SIG-M5 treated with dmso at 0.1 percent for 504 hours (cell line): ENCODE results near the gene CPSF4.
A peak's percentile ranks its signal among the peaks of the same experiment; 100 is the strongest.
"Not testable (repeated sequence)": the region's sequence is repeated elsewhere in the genome, so short reads cannot be mapped to it uniquely, and the experiment has no call there.

Experiments used
- DNase-seq: peaks from one replicate; lab custom pipeline; 2025; ENCODE audit not compliant: unreplicated experiment; lab: John Stamatoyannopoulos, UW

Gene CPSF4

GRCh38 chr7:99408379-99409191 is 30.2 kb upstream of the CPSF4 start, which contains the start of the genes BUD31 and PDAP1:
BUD31 (plus strand) TSS chr7:99408969; CDS start chr7:99411093, 2,124 bp downstream.
PDAP1 (minus strand) TSS chr7:99408597; CDS start chr7:99408548, 49 bp downstream.
- DNase-seq = peak; percentile 89

GRCh38 chr7:99409192-99409572 is 29.6 kb upstream of the CPSF4 start:
- no peak for DNase-seq

DNA sequence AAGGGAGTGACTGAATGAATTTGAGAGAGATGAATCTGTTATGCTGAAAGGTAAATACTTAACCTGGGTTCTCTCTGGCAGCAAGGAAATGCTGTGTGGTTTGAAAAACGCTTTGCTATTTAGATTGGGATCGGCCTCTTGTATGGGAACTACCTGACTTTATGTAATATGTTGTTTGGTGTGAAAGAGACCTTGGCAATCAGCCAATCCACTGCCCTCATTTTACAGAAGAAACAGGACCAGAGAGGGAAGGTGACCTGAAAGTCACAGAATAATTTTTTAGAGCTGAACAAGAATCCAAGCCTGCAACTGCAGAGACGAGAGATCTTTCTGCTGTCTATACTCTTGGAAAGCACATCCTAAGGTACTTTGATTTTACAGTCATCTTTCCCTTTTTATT is 28.9 kb upstream of the CPSF4 start:
- DNase-seq = no peak

DNA sequence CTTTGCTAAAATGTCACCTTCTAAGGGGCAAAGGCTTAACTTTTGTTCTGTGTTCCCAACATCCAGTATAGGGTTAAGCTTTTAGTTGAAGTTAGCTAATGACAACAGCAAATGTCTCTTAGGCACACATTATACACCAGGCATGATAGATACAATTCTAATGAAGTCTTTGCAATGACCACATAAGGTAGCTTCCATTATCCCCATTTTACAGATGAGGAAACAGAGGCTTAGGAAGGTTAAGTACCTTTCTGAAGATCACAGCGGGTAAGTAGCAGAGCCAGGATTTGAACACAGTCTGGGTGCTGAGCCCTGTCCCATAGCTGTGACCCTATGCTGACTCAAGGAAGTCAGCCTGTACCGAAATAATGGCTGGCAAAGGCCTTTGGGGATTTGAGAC is 28.1 kb upstream of the CPSF4 start:
- no peak for DNase-seq

- not testable (repeated sequence) for DNase-seq
Measured at GRCh38 chr7:99415513-99416127, 23.1 kb upstream of the CPSF4 start.

DNA sequence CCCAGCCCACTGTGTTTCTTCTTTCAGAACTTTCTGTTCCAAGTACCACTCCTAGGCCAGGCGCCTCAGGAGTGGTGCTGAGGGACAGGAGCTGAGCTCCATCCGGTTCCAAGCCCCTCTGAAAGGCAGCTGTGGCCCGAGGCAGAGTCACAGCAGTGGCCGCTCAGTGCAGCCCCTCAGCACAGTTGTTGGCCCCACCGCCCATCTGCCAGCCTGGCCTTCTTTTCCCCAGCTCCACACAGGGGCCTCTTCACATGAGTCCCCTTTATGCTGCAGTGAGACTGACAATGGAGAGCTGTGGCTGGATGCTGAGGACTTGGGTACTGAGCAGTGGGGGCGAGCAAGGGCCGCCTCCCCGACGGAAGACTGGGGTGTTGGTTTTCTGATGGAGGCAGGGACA is 20.5 kb upstream of the CPSF4 start:
- DNase-seq = no peak

DNA sequence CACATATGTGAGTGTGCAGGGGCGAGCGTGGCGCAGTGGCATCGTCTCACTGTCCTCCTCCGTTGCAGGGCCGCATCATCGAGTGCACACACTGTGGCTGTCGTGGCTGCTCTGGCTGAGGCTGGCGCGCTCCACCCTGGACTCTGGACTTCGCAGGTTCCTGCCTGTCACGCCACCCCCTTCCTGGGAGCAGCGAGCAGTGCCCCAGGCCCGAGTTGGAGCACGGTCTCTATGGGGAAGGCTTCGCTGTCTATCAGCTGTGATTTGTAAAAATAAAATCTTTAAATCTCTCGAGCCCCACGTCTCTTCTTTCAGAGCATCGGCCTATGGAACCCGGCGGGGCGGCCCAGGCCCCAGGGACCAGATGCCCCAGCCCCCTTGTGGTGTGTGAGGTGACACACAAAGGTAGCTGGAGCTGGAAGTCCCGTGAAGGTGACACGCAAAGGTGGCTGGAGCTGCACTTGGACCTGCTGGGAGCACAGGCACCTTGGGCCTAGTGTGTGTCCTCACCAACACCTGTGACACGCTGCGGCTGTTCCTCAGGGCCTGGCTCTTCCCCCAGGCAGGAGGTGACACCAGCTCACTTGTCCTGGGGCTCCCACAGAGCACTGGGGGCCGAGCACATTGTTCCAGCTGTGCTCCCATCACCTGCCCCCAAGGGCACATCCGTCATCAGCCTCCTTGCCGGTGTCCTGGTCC is 19.3 kb upstream of the CPSF4 start:
- no peak for DNase-seq

GRCh38 chr7:99420213-99420612 is 18.5 kb upstream of the CPSF4 start:
- no peak for DNase-seq

- no peak for DNase-seq
Measured at GRCh38 chr7:99420986-99421385, 17.8 kb upstream of the CPSF4 start.

GRCh38 chr7:99422186-99422585 is 16.6 kb upstream of the CPSF4 start:
- no peak for DNase-seq

GRCh38 chr7:99422625-99423024 is 16.1 kb upstream of the CPSF4 start:
- DNase-seq = no peak

DNA sequence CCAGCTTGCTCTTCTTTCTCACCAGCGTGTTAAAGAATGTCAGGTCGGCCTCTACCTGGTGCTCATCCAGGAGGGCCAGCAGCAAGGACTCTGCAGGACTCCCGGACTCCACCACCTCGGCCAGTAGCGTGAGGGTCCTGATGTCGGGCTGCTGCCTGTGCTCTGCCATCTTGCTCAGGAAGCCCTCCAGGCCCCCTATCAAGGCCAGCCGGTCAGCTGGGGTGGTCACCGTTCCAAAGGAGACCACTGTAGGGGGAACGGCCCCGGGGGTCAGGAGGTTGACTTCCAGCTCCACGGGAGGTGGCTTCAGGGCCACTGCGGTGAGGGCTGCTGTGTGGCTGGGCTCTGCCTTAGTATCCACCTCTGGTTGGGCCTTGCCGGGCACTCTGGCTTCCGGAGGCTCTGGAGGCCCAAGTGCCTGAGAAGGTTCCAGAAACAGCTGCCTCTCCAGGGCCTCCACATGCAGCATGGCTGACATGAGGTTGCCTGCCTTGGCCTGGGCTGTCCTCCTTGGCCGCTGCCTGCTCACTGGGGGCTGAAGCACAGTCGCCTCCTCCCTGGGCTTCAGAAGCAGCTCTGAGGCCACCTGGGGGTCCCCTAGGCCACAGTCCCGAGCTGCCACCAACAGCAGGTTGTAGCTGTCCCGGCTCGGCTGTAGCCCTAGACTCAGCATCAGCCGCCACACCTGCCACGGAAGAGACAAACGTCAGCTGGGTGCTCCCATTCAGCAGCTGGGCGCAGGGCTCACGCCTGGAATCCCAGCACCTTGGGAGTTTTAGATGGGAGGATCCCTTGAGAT is 13.6 kb upstream of the CPSF4 start:
- DNase-seq = no peak

DNA sequence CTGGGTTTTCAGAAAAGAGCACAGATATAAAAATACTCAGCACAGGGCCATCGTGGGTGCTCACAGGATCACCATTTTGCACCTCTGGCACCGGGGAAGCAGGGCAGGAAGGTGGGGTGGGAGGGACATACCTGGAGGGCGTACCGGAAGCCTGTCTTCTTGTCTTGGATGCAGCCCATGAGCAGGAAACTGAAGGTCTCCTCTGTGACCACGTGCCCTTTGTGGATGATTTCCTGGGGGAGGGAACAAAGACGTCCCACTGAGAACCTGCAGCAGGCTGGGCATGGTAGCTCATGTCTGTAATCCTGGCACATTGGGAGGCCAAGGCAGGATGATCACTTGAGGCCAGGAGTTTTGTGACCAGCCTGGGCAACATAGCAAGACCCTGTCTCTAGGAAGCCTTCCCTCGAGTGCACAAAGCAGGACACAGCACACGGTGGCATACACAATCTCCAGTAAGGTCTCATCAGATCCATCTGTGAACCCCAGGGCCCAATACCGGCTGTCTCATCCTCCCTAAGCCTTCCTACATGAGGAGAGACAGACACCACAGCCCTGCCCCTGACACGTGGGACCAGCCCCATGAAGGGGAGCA is 9.7 kb upstream of the CPSF4 start:
- DNase-seq = no peak

DNA sequence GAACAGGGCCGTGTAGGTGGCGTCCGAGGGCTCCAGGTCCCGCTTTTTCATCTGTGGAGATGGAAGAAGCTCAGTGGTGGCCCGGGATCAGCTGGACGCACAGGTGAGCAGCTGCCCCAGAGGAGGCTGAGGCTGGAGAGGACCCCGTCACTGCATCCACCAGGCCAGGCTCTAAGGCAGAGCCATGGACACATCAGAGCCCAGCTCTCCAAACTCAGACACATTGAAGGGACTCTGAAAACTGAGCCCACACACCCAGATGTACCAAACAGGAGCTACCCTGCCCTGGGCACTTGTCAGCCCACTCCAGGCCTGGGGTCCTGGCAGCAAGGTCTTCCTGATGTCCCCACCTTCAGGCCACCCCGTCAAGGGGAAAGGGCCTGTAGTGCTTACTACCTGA is 9.0 kb upstream of the CPSF4 start:
- no peak for DNase-seq

GRCh38 chr7:99431756-99432540 is 6.8 kb upstream of the CPSF4 start:
- DNase-seq = not testable (repeated sequence)

GRCh38 chr7:99433158-99433557 is 5.6 kb upstream of the CPSF4 start:
- no peak for DNase-seq

DNA sequence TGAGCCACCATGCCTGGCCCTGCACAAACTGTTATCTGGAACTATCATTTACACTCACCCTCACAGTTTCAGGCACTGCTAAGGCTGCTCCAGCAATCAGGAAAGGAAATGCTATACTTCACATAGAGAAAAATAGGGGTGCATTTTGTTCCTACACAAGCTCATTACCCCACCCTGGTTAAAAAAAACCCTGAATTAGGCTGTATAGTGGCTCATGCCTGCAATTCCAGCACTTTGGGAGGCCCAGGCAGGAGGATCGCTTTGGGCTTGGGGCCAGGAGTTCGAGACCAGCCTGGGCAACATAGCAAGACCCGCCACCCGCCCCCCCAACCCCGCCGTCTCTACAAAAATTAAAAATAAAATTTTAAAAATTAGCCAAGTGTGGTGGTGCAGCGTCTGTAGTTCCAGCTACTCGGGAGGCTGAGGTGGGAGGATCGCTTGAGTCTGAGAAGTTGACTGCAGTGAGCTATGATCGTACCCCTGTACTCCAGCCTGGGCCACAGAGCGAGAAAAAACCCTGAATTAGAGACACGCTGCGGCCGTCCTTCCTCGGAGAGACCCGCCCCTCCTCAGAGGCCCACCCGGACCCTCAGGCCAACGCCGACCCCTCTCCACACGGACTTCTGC is 684 bp upstream of the CPSF4 start:
- DNase-seq = no peak

GRCh38 chr7:99440195-99440594 is 1.5 kb downstream of the CPSF4 start:
- no peak for DNase-seq

DNA sequence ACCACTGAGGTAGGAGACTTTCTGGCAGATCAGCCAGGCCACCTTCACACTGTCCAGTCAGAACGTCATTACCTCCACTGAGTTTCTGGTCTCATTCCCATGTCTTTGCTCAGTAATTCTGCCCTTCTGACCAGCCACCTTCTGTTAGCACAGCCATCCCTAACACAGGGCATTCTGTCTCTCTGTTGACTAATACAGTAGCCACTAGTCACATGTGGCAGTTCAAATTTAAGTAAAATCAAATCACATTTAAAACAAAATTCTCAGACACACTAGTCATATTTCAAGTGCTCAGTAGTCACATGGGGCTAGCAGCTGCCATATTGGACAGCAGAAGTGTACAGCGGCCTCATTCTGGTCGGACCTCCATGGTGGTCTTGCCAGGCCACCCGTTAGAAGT is 7.4 kb downstream of the CPSF4 start:
- DNase-seq = no peak

- peak; percentile 48 for DNase-seq
Measured at GRCh38 chr7:99447943-99448342, 9.2 kb downstream of the CPSF4 start.
